ENCODE data around the gene MRNIP. TPM values are rescaled to one million over a fixed set of nuclear protein-coding genes. Genes with fewer than 3 reads are reported as not detected.

The MRNIP gene
- polyA plus RNA-seq, 2 of the 4 experiments (the other 2 are of a cell fraction) = 21.4 to 29.7 TPM

DNA sequence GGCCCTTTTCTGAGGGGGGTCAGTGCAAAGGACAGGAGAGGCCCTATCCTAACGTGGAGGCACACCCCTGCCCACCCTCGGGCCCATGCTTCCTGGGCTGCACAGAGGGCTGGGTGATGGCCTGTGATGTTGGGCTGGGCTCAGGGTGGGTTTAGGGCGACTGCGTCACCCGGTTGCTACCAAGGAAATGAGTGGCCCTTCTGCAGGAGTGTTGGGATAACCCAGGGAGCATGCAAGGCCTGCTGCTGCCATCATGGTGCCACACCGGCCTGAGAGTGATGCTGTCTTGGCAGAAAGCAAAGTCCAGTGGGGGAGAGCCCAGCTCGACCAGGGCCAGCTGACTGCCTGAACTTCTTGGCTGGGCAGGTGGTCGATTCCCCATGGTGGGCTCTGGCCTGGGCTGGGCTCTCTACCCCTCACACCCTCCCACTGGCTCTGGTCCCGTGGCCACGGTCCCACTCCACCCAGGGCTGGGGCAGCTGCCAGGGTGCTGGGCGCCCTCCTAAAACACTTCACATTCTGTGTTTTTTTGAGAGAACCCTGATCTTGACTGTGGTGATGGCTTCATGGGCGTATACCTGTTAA is 21.5 kb upstream of the MRNIP start:
- Histone ChIP-seq H3K27ac (no peak overlapping the region), H3K4me1 (no peaks in the 10 kb centered on the region), H3K4me2 (no peak overlapping the region), H3K4me3 (no peak overlapping the region), H3K9me3 (peaks cover 30% of the 10 kb centered on the region)
- FAIRE-seq (no peak), DNase-seq (ENCODE audit: low read depth in 1 of 2, low spot score in 1 of 2) (no peak), ATAC-seq (peak in 1 of 2 experiments; percentile 21; a peak in 3 of 6 replicates)
- 87% methylated on average over 10 of the region's 12 CpGs for WGBS (ENCODE audit: missing lambda C conversion rate)
- POLR2A ChIA-PET = no interaction called here
- CTCF ChIA-PET = no interaction called here
- no peak for TF ChIP-seq ZC3H11A (IDR thresholded peaks at IDR 0.05)
- TF ChIP-seq, protein P1, sequence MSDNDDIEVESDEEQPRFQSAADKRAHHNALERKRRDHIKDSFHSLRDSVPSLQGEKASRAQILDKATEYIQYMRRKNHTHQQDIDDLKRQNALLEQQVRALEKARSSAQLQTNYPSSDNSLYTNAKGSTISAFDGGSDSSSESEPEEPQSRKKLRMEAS (IDR thresholded peaks at IDR 0.05) = no peak
- no peak for TF ChIP-seq RNF2 (IDR thresholded peaks at IDR 0.05; ENCODE audit: borderline replicate concordance, low read depth)
- TF ChIP-seq CTCF (IDR thresholded peaks at IDR 0.05) = no peak
- TF ChIP-seq HOXB5 (CRISPR knock-in tag; IDR thresholded peaks at IDR 0.05) = no peak
- no peak for TF ChIP-seq EP300 (IDR thresholded peaks at IDR 0.05)
- TF ChIP-seq, protein P2, sequence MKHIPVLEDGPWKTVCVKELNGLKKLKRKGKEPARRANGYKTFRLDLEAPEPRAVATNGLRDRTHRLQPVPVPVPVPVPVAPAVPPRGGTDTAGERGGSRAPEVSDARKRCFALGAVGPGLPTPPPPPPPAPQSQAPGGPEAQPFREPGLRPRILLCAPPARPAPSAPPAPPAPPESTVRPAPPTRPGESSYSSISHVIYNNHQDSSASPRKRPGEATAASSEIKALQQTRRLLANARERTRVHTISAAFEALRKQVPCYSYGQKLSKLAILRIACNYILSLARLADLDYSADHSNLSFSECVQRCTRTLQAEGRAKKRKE (CRISPR knock-in tag; IDR thresholded peaks at IDR 0.05; ENCODE audit: low read depth) = no peak
- TF ChIP-seq FOXS1 (CRISPR knock-in tag; IDR thresholded peaks at IDR 0.05) = no peak
- TF ChIP-seq KDM5A (IDR thresholded peaks at IDR 0.05) = no peak
- no peak for TF ChIP-seq NPAS2 (CRISPR knock-in tag; IDR thresholded peaks at IDR 0.05; ENCODE audit: borderline replicate concordance)
- TF ChIP-seq MAFK (IDR thresholded peaks at IDR 0.05; ENCODE audit: partially characterized antibody) = no peak
- no peak for TF ChIP-seq ZNF302 (CRISPR knock-in tag; IDR thresholded peaks at IDR 0.05)
- TF ChIP-seq PHF8 (IDR thresholded peaks at IDR 0.05; ENCODE audit: borderline replicate concordance, low read depth) = no peak
- no peak for TF ChIP-seq HES2 (IDR thresholded peaks at IDR 0.05)
- TF ChIP-seq SREBF2 (IDR thresholded peaks at IDR 0.05) = no peak
- no peak for TF ChIP-seq RFX5 (IDR thresholded peaks at IDR 0.05)
- TF ChIP-seq EHMT2 (IDR thresholded peaks at IDR 0.05; ENCODE audit: low read depth) = no peak
- TF ChIP-seq NFE2L2 (conservative IDR thresholded peaks at IDR 0.05; ENCODE audit: low read length) = no peak

GRCh38 chr5:179879690-179880010 is 21.0 kb upstream of the MRNIP start:
- CTCF ChIA-PET = interaction anchor here (2.5 kb wide), 1 partner anchor 29 kb away, joined by 7 read pairs; no protein-coding TSS in a partner anchor
- no peak; a peak in 1 of 6 replicates for ATAC-seq
- 96% methylated on average over 12 of the region's 13 CpGs for WGBS (ENCODE audit: missing lambda C conversion rate)
- TF ChIP-seq NR3C1 (IDR thresholded peaks at IDR 0.05) (no peak), MAZ (IDR thresholded peaks at IDR 0.05; ENCODE audit: borderline replicate concordance, low read depth, low read length) (no peak), RAD21 (conservative IDR thresholded peaks at IDR 0.05 in 1 of 2, IDR thresholded peaks at IDR 0.05 in 1 of 2) (no peak), EP300 (IDR thresholded peaks at IDR 0.05) (no peak), FOSL2 (IDR thresholded peaks at IDR 0.05) (no peak), FOSL2 (CRISPR knock-in tag; IDR thresholded peaks at IDR 0.05) (no peak), SREBF2 (IDR thresholded peaks at IDR 0.05) (no peak), TP53 (CRISPR knock-in tag; IDR thresholded peaks at IDR 0.05) (no peak), CEBPB (IDR thresholded peaks at IDR 0.05) (no peak), GATA3 (IDR thresholded peaks at IDR 0.05; ENCODE audit: borderline replicate concordance) (no peak), POLR2A (IDR thresholded peaks at IDR 0.05; ENCODE audit: low read length) (no peak), CBX8 (IDR thresholded peaks at IDR 0.05) (no peak), MYC (IDR thresholded peaks at IDR 0.05; ENCODE audit: borderline replicate concordance, low read length) (no peak), TFCP2L1 (CRISPR knock-in tag; IDR thresholded peaks at IDR 0.05) (no peak), EHF (CRISPR knock-in tag; IDR thresholded peaks at IDR 0.05) (no peak), BHLHE40 (IDR thresholded peaks at IDR 0.05; ENCODE audit: low read depth, low read length) (no peak), ESRRA (IDR thresholded peaks at IDR 0.05; ENCODE audit: borderline replicate concordance, low read length) (no peak)
- TF ChIP-seq, protein P3, sequence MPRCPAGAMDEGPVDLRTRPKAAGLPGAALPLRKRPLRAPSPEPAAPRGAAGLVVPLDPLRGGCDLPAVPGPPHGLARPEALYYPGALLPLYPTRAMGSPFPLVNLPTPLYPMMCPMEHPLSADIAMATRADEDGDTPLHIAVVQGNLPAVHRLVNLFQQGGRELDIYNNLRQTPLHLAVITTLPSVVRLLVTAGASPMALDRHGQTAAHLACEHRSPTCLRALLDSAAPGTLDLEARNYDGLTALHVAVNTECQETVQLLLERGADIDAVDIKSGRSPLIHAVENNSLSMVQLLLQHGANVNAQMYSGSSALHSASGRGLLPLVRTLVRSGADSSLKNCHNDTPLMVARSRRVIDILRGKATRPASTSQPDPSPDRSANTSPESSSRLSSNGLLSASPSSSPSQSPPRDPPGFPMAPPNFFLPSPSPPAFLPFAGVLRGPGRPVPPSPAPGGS (IDR thresholded peaks at IDR 0.05) = no peak
- TF ChIP-seq, protein P4, sequence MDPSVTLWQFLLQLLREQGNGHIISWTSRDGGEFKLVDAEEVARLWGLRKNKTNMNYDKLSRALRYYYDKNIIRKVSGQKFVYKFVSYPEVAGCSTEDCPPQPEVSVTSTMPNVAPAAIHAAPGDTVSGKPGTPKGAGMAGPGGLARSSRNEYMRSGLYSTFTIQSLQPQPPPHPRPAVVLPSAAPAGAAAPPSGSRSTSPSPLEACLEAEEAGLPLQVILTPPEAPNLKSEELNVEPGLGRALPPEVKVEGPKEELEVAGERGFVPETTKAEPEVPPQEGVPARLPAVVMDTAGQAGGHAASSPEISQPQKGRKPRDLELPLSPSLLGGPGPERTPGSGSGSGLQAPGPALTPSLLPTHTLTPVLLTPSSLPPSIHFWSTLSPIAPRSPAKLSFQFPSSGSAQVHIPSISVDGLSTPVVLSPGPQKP (IDR thresholded peaks at IDR 0.05; ENCODE audit: low read depth, low read length) = no peak
- TF ChIP-seq, protein P5, sequence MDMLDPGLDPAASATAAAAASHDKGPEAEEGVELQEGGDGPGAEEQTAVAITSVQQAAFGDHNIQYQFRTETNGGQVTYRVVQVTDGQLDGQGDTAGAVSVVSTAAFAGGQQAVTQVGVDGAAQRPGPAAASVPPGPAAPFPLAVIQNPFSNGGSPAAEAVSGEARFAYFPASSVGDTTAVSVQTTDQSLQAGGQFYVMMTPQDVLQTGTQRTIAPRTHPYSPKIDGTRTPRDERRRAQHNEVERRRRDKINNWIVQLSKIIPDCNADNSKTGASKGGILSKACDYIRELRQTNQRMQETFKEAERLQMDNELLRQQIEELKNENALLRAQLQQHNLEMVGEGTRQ (IDR thresholded peaks at IDR 0.05) = no peak

More at GRCh38 chr5:179879690-179880010, 21.0 kb upstream of the MRNIP start:
- no peak for FAIRE-seq
- no peak overlapping the region for H3K4me3 ChIP-seq
- H3K9me3 ChIP-seq = peaks cover 25% of the 10 kb centered on the region
- POLR2A ChIA-PET = no interaction called here
- H3K4me2 ChIP-seq = no peak overlapping the region
- DNase-seq (ENCODE audit: low read depth in 1 of 2, low spot score in 1 of 2) = no peak
- H3K27ac ChIP-seq = no peak overlapping the region
- H3K4me1 ChIP-seq = no peaks in the 10 kb centered on the region
